NCI-H510A (cell line): Measurements from ENCODE around the gene PPRC1.
A peak's percentile ranks its signal among the peaks of the same experiment; 100 is the strongest.

Experiments used
- DNase-seq: peaks from one replicate; lab custom pipeline; 2025; lab: John Stamatoyannopoulos, UW

PPRC1 gene

GRCh38 chr10:102132563-102133372 is at the start of gene PPRC1:
Gene PPRC1, plus strand, starts transcription at chr10:102133040. Its CDS starts 29 bp downstream, at chr10:102133069.
- peak; percentile 97 for DNase-seq

GRCh38 chr10:102083541-102083940 is 49.3 kb upstream of the PPRC1 start:
- no peak for DNase-seq

GRCh38 chr10:102085336-102085735 is 47.5 kb upstream of the PPRC1 start:
- DNase-seq = no peak

GRCh38 chr10:102086196-102086595 is 46.6 kb upstream of the PPRC1 start:
- no peak for DNase-seq

- DNase-seq = no peak
Measured at GRCh38 chr10:102090772-102091171, 42.1 kb upstream of the PPRC1 start.

GRCh38 chr10:102096449-102096848 is 36.4 kb upstream of the PPRC1 start:
- DNase-seq = no peak

- DNase-seq = no peak
Measured at GRCh38 chr10:102101152-102101551, 31.7 kb upstream of the PPRC1 start.

GRCh38 chr10:102102421-102102820 is 30.4 kb upstream of the PPRC1 start:
- DNase-seq = no peak

- no peak for DNase-seq
Measured at GRCh38 chr10:102106998-102107397, 25.8 kb upstream of the PPRC1 start.

GRCh38 chr10:102109166-102110116 is 23.4 kb upstream of the PPRC1 start:
- DNase-seq = no peak

GRCh38 chr10:102111276-102111675 is 21.6 kb upstream of the PPRC1 start:
- DNase-seq = no peak

GRCh38 chr10:102112210-102112817 is 20.5 kb upstream of the PPRC1 start:
- no peak for DNase-seq

GRCh38 chr10:102113261-102113955 is 19.4 kb upstream of the PPRC1 start:
- no peak for DNase-seq

- no peak for DNase-seq
Measured at GRCh38 chr10:102113956-102114857, 18.6 kb upstream of the PPRC1 start.

GRCh38 chr10:102114861-102115618 is 17.8 kb upstream of the PPRC1 start:
- DNase-seq = peak; percentile 84

- DNase-seq = no peak
Measured at GRCh38 chr10:102115775-102116174, 17.1 kb upstream of the PPRC1 start.

GRCh38 chr10:102116656-102117055 is 16.2 kb upstream of the PPRC1 start:
- DNase-seq = no peak

GRCh38 chr10:102117391-102118159 is 15.3 kb upstream of the PPRC1 start:
- peak; percentile 89 for DNase-seq

- DNase-seq = no peak
Measured at GRCh38 chr10:102118867-102119266, 14.0 kb upstream of the PPRC1 start.
